Activated CD4-positive, alpha-beta T cell treated with anti-CD3 and anti-CD28 coated beads for 48 hours (primary cell): ENCODE data around the gene PLCH2.
"Not testable (repeated sequence)": the region's sequence is repeated elsewhere in the genome, so short reads cannot be mapped to it uniquely, and the experiment has no call there.

ENCODE experiments used
- DNase-seq: peaks from one replicate; pipeline ENCODE4 v3.0.0-alpha.2; 2020

The PLCH2 gene

GRCh38 chr1:2476061-2476999, at the start of gene PLCH2:
Gene PLCH2, plus strand, starts transcription at chr1:2476289. Its CDS starts 300 bp downstream, at chr1:2476589.
- no peak for DNase-seq

GRCh38 chr1:2426540-2426939, 49.5 kb upstream of the PLCH2 start:
- DNase-seq: no peak

- DNase-seq: no peak
Measured at GRCh38 chr1:2427051-2427450, 49.0 kb upstream of the PLCH2 start.

- no peak for DNase-seq
Measured at GRCh38 chr1:2427976-2428375, 48.1 kb upstream of the PLCH2 start.

GRCh38 chr1:2428490-2428889, 47.6 kb upstream of the PLCH2 start:
- DNase-seq: no peak

GRCh38 chr1:2429780-2430591, 46.1 kb upstream of the PLCH2 start:
- peak; percentile 57 for DNase-seq

- no peak for DNase-seq
Measured at GRCh38 chr1:2430592-2430973, 45.5 kb upstream of the PLCH2 start.

- DNase-seq: no peak
Measured at GRCh38 chr1:2431103-2431502, 45.0 kb upstream of the PLCH2 start.

- no peak for DNase-seq
Measured at GRCh38 chr1:2431518-2431917, 44.6 kb upstream of the PLCH2 start.

- no peak for DNase-seq
Measured at GRCh38 chr1:2432441-2432844, 43.6 kb upstream of the PLCH2 start.

- DNase-seq: no peak
Measured at GRCh38 chr1:2433196-2433595, 42.9 kb upstream of the PLCH2 start.

GRCh38 chr1:2433936-2434655, 42.0 kb upstream of the PLCH2 start:
- DNase-seq: no peak

GRCh38 chr1:2435091-2435490, 41.0 kb upstream of the PLCH2 start:
- no peak for DNase-seq

GRCh38 chr1:2435746-2436355, 40.2 kb upstream of the PLCH2 start:
- DNase-seq: no peak

- no peak for DNase-seq
Measured at GRCh38 chr1:2436876-2437275, 39.2 kb upstream of the PLCH2 start.

GRCh38 chr1:2437617-2438016, 38.5 kb upstream of the PLCH2 start:
- DNase-seq: no peak

- no peak for DNase-seq
Measured at GRCh38 chr1:2438038-2438437, 38.1 kb upstream of the PLCH2 start.

GRCh38 chr1:2438641-2439040, 37.4 kb upstream of the PLCH2 start:
- no peak for DNase-seq

GRCh38 chr1:2439369-2439768, 36.7 kb upstream of the PLCH2 start:
- DNase-seq: no peak

GRCh38 chr1:2440346-2440745, 35.7 kb upstream of the PLCH2 start:
- DNase-seq: not testable (repeated sequence)

GRCh38 chr1:2441746-2442145, 34.3 kb upstream of the PLCH2 start:
- no peak for DNase-seq

GRCh38 chr1:2442661-2443060, 33.4 kb upstream of the PLCH2 start:
- no peak for DNase-seq
